Measurements from ENCODE around the gene FAM181A.

DNA sequence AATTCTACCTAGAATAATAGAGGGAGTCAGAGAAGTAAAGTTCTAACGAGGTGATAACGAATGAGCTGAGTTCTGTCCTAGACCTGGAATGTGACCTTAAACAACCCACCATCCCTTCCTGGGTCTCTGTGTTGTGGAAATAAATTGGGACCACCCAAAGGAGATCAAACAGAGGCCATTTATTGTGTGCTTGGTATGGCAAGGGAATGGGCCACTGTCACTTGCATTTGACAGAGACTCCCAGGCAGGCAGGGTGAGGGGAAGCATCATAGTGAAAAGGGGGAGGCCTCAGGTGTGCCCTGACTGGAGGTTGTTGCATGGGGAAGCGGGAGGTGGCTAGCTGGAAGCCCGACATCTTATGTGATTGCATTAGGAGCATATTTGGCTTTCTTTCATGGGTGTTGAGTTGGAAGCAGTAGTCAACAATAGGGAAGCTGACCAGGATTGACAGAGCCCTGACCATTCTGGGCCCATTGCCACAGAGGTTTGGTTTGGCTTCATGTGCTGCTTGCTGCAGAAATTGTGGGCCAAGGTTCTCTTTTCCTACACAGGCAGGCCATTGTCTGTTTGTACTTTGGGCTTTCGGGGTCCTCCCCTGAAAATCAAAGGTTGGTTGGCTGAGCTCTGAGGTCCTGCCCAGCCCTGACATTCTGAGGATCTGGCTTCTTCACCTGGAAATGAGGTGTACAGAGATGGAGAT, 17.6 kb upstream of the FAM181A start:
- TF ChIP-seq, protein P1, sequence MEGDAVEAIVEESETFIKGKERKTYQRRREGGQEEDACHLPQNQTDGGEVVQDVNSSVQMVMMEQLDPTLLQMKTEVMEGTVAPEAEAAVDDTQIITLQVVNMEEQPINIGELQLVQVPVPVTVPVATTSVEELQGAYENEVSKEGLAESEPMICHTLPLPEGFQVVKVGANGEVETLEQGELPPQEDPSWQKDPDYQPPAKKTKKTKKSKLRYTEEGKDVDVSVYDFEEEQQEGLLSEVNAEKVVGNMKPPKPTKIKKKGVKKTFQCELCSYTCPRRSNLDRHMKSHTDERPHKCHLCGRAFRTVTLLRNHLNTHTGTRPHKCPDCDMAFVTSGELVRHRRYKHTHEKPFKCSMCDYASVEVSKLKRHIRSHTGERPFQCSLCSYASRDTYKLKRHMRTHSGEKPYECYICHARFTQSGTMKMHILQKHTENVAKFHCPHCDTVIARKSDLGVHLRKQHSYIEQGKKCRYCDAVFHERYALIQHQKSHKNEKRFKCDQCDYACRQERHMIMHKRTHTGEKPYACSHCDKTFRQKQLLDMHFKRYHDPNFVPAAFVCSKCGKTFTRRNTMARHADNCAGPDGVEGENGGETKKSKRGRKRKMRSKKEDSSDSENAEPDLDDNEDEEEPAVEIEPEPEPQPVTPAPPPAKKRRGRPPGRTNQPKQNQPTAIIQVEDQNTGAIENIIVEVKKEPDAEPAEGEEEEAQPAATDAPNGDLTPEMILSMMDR (IDR thresholded peaks at IDR 0.05), result no peak
- TF ChIP-seq POLR2A (IDR thresholded peaks at IDR 0.05), result no peak
- TF ChIP-seq POLR2AphosphoS5 (IDR thresholded peaks at IDR 0.05), result no peak

All from suprapubic skin (tissue), 4 donors.